HepG2 (cell line): Measurements from ENCODE around the gene ATRAID. TPM values are rescaled to one million over a fixed set of nuclear protein-coding genes. Genes with fewer than 3 reads are reported as not detected.

Experiments
- AGO1 ChIP-seq: fragments of 200-400 bp; formaldehyde crosslinking; IDR thresholded peaks from 2 replicates; pipeline ENCODE4 v1.6.1; 2017; ENCODE audit warnings: mild to moderate bottlenecking, low read depth, low read length, moderate library complexity; ENCODE audit not compliant: poor library complexity, severe bottlenecking
- ARNT2 ChIP-seq: sonication (generic); formaldehyde crosslinking; IDR thresholded peaks from 2 replicates; pipeline ENCODE4 v1.8.0; 2022; ENCODE audit warnings: mild to moderate bottlenecking, low read depth, missing genetic modification reagents, moderate library complexity
- CSRNP1 ChIP-seq: sonication (generic); formaldehyde crosslinking; IDR thresholded peaks from 2 replicates; pipeline ENCODE4 v1.8.1; 2023; ENCODE audit warnings: mild to moderate bottlenecking, missing genetic modification reagents
- DPF2 ChIP-seq: sonication (generic); formaldehyde crosslinking; IDR thresholded peaks from 2 replicates; pipeline ENCODE4 v1.4.0; 2020; ENCODE audit warnings: mild to moderate bottlenecking, low read depth, missing genetic modification reagents, borderline replicate concordance
- ETV6 ChIP-seq: sonication (generic); formaldehyde crosslinking; conservative IDR thresholded peaks from 2 replicates; pipeline ENCODE4 v1.4.0; 2020; ENCODE audit warnings: missing genetic modification reagents
- FOSL2 ChIP-seq: sonication (generic); formaldehyde crosslinking; IDR thresholded peaks from 2 replicates; pipeline ENCODE4 v1.4.0; 2020; ENCODE audit warnings: missing genetic modification reagents
- HOXA3 ChIP-seq: sonication (generic); formaldehyde crosslinking; IDR thresholded peaks from 2 replicates; pipeline ENCODE4 v1.5.0; 2020; ENCODE audit warnings: missing genetic modification reagents
- KAT8 ChIP-seq: IDR thresholded peaks from 2 replicates; pipeline ENCODE4 v1.6.1; 2016; ENCODE audit warnings: missing genetic modification reagents, missing compliant biosample characterization
- KLF12 ChIP-seq: sonication (generic); formaldehyde crosslinking; IDR thresholded peaks from 2 replicates; pipeline ENCODE4 v1.4.0; 2020; ENCODE audit warnings: missing genetic modification reagents, borderline replicate concordance
- KLF13 ChIP-seq: sonication (generic); formaldehyde crosslinking; IDR thresholded peaks from 2 replicates; pipeline ENCODE4 v1.4.0; 2020; ENCODE audit warnings: mild to moderate bottlenecking, missing genetic modification reagents
- MXD4 ChIP-seq: IDR thresholded peaks from 2 replicates; pipeline ENCODE4 v1.6.1; 2016; ENCODE audit warnings: mild to moderate bottlenecking, missing biosample characterization, missing genetic modification reagents
- MXI1 ChIP-seq: IDR thresholded peaks from 3 replicates; pipeline ENCODE4 v1.6.1; 2012; ENCODE audit warnings: low read depth, low read length, inconsistent platforms, borderline replicate concordance
- NFE2L2 ChIP-seq: fragments of 150-350 bp; IDR thresholded peaks from 2 replicates; pipeline ENCODE4 v1.6.1; 2014; ENCODE audit warnings: low read length
- NR3C1 ChIP-seq: sonication (generic); formaldehyde crosslinking; IDR thresholded peaks from 2 replicates; pipeline ENCODE4 v1.4.0; 2020; ENCODE audit warnings: missing genetic modification reagents
- PHF8 ChIP-seq: sonication (generic); formaldehyde crosslinking; IDR thresholded peaks from 2 replicates; pipeline ENCODE4 v1.5.0; 2020; ENCODE audit warnings: missing genetic modification reagents
- RBM39 ChIP-seq: fragments of 200-400 bp; formaldehyde crosslinking; IDR thresholded peaks from one replicate; pipeline ENCODE4 v1.6.1; 2018; ENCODE audit warnings: antibody characterized with exemption, mild to moderate bottlenecking, low read depth, low read length; ENCODE audit not compliant: poor library complexity, severe bottlenecking
- SALL2 ChIP-seq: sonication (generic); formaldehyde crosslinking; IDR thresholded peaks from 2 replicates; pipeline ENCODE4 v1.8.1; 2023; ENCODE audit warnings: mild to moderate bottlenecking, missing genetic modification reagents, inconsistent platforms
- SOX5 ChIP-seq: IDR thresholded peaks from 2 replicates; pipeline ENCODE4 v1.6.1; 2016; ENCODE audit warnings: borderline replicate concordance
- TCF12 ChIP-seq, 2 experiments: fragments of 450-650 bp in 1 of 2; sonication (generic) in 1 of 2; formaldehyde crosslinking in 1 of 2; IDR thresholded peaks; 2 replicates each; pipeline versions ENCODE4 v1.6.1 to v1.8.0; 2017 to 2022; ENCODE audit warnings: antibody characterized with exemption in 1 of 2, mild to moderate bottlenecking in 1 of 2, missing genetic modification reagents in 1 of 2, moderate library complexity in 1 of 2
- THAP9 ChIP-seq: sonication (generic); formaldehyde crosslinking; IDR thresholded peaks from 2 replicates; pipeline ENCODE4; 2020; ENCODE audit warnings: missing genetic modification reagents, mild to moderate bottlenecking, borderline replicate concordance
- TRIM24 ChIP-seq: sonication (generic); formaldehyde crosslinking; IDR thresholded peaks from 2 replicates; pipeline ENCODE4 v1.8.0; 2022; ENCODE audit warnings: mild to moderate bottlenecking, missing genetic modification reagents
- YY1 ChIP-seq: IDR thresholded peaks from 2 replicates; pipeline ENCODE4 v1.6.1; 2011; ENCODE audit warnings: low read length, low read depth, moderate library complexity, mild to moderate bottlenecking; ENCODE audit not compliant: insufficient read depth, insufficient replicate concordance
- ZNF7 ChIP-seq: IDR thresholded peaks from 2 replicates; pipeline ENCODE4 v1.6.1; 2016; ENCODE audit warnings: missing biosample characterization, missing genetic modification reagents
- polyA plus RNA-seq, 8 experiments: library from polyadenylated mRNA; depleted of rRNA in 3 of 8; stranded (reverse) in 7 of 8; unstranded in 1 of 8; fragments of >200 nt; fragmentation: Illumina TruSeq in 4 of 8; extraction: Trizol in 4 of 8; gene quantifications; 2 replicates each; pipeline versions ENCODE4 v1.2.1 to v1.2.3, GENCODE V29; 2011 to 2016; ENCODE audit warnings: low read depth in 4 of 8, missing spikeins in 1 of 8, mixed read lengths in 1 of 8; ENCODE audit not compliant: insufficient read depth in 1 of 8
- total RNA-seq, 5 experiments: library from RNA; depleted of rRNA; stranded (reverse); fragments of >200 nt; fragmentation: Illumina TruSeq; extraction: Trizol; gene quantifications; 2 replicates each; pipeline ENCODE4 v1.2.3, GENCODE V29; 2016; ENCODE audit warnings: low read depth in 1 of 5
- TF ChIP-seq, protein P1 (sequence below): sonication (generic); formaldehyde crosslinking; IDR thresholded peaks from 2 replicates; pipeline ENCODE4 v1.9.0; 2021; ENCODE audit warnings: missing genetic modification reagents, mild to moderate bottlenecking, borderline replicate concordance

ATRAID gene
- total and polyA plus RNA-seq, 2 of the 13 experiments (the other 11 are each of a cell fraction or from before 2014, with no cell fraction given): 207 to 382 TPM

- peak; percentile 63 for TF ChIP-seq RBM39
- no peak for TF ChIP-seq NFE2L2
- 0 out of 2 replicates have a peak, but pooled peaks have one; percentile 15 for TF ChIP-seq DPF2
- peak; percentile 86 for TF ChIP-seq ARNT2
- peak; percentile 86; the same call in 1 of the 2 replicates for TF ChIP-seq CSRNP1
- TF ChIP-seq TRIM24 (CRISPR knock-in tag): no peak
- TF ChIP-seq NR3C1 (CRISPR knock-in tag): no peak
- TF ChIP-seq ZNF7: no peak
- peak; percentile 41; the same call in 1 of the 2 replicates for TF ChIP-seq HOXA3 (CRISPR knock-in tag)
- no peak; the same call in 1 of the 2 replicates for TF ChIP-seq SALL2 (CRISPR knock-in tag)
- TF ChIP-seq MXD4 (CRISPR knock-in tag): peak; percentile 72; the same call in 1 of the 2 replicates
- TF ChIP-seq, protein P1, sequence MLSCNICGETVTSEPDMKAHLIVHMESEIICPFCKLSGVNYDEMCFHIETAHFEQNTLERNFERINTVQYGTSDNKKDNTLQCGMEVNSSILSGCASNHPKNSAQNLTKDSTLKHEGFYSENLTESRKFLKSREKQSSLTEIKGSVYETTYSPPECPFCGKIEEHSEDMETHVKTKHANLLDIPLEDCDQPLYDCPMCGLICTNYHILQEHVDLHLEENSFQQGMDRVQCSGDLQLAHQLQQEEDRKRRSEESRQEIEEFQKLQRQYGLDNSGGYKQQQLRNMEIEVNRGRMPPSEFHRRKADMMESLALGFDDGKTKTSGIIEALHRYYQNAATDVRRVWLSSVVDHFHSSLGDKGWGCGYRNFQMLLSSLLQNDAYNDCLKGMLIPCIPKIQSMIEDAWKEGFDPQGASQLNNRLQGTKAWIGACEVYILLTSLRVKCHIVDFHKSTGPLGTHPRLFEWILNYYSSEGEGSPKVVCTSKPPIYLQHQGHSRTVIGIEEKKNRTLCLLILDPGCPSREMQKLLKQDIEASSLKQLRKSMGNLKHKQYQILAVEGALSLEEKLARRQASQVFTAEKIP: no peak
- TF ChIP-seq PHF8 (CRISPR knock-in tag): no peak
- TF ChIP-seq KLF13 (CRISPR knock-in tag): no peak
- peak; percentile 73 for TF ChIP-seq YY1
- no peak for TF ChIP-seq ETV6 (CRISPR knock-in tag)
- peak; percentile 67 for TF ChIP-seq KAT8 (CRISPR knock-in tag)
- no peak for TF ChIP-seq THAP9 (CRISPR knock-in tag)
- no peak for TF ChIP-seq SOX5 (CRISPR knock-in tag)
- TF ChIP-seq KLF12 (CRISPR knock-in tag): no peak
- TF ChIP-seq TCF12 (IDR thresholded peaks at IDR 0.05): no peak
- no peak for TF ChIP-seq TCF12 (CRISPR knock-in tag; IDR thresholded peaks at IDR 0.05)
- no peak; the same call in 1 of the 2 replicates for TF ChIP-seq FOSL2 (CRISPR knock-in tag)
- TF ChIP-seq MXI1: 0 out of 3 replicates have a peak, but pooled peaks have one; percentile 47
- TF ChIP-seq AGO1: peak; percentile 75
Observed at GRCh38 chr2:27249891-27250651, 38.2 kb downstream of the ATRAID start (continued).
